Ovary (tissue), 9 donors: ENCODE measurements around the gene TSC22D4. TPM values are rescaled to one million over a fixed set of nuclear protein-coding genes. Genes with fewer than 3 reads are reported as not detected.

Experiments
- DNase-seq, 5 donors: peaks; one replicate each; pipeline ENCODE4 v3.0.0-alpha.2; 2019 to 2020
- H3K27ac ChIP-seq, 2 donors: fragments of 200-600 bp; one replicate each; pipeline versions ENCODE4 v1.5.1 to v1.8.0; 2019 to 2022
- H3K27me3 ChIP-seq: fragments of 200-600 bp; one replicate; pipeline ENCODE4 v1.8.0; 2022
- H3K36me3 ChIP-seq: fragments of 200-600 bp; sonication (generic); one replicate; pipeline ENCODE4 v1.5.1; 2019
- H3K4me1 ChIP-seq: one replicate; pipeline ENCODE4 v1.8.1; 2013; ENCODE audit warnings: mild to moderate bottlenecking, moderate library complexity; ENCODE audit not compliant: insufficient read depth
- H3K4me3 ChIP-seq: fragments of 200-600 bp; sonication (generic); one replicate; pipeline ENCODE4 v1.5.1; 2017
- H3K9me3 ChIP-seq, 2 donors: fragments of 200-600 bp in 1 of 2; sonication (generic) in 1 of 2; one replicate each; pipeline versions ENCODE4 v1.5.1 to v1.8.1; 2013 to 2019; ENCODE audit warnings: mild to moderate bottlenecking in 1 of 2, moderate library complexity in 1 of 2
- EP300 ChIP-seq: sonication (generic); formaldehyde crosslinking; IDR thresholded peaks from one replicate; pipeline ENCODE4 v1.6.1; 2017; ENCODE audit warnings: antibody characterized with exemption
- POLR2A ChIP-seq: fragments of 450-650 bp; IDR thresholded peaks from one replicate; pipeline ENCODE4 v1.6.1; 2017; ENCODE audit warnings: antibody characterized with exemption, mild to moderate bottlenecking, moderate library complexity
- WGBS, 3 donors: extraction: QIAGEN DNeasy Blood & Tissue Kit in 1 of 3; methylation state at CpG; one replicate each; pipeline versions ENCODE4 v1.1.5 to v1.1.7; 2013 to 2017; 5-methylcytosine and 5-hydroxymethylcytosine counted together
- intact Hi-C, 4 donors: fragments of 100-400 bp; cut with DNase I; formaldehyde crosslinking; loops; one replicate each; pipeline versions ENCODE4 v1.11.0 to v1.15.1; 2022 to 2023
- polyA plus RNA-seq, 2 donors: library from polyadenylated mRNA; stranded (reverse); fragments of 200-250 nt in 1 of 2; fragments of 350-450 nt in 1 of 2; fragmentation: Illumina TruSeq in 1 of 2; extraction: RNeasy Lipid Tissue Mini Kit (QIAGEN cat#74804) in 1 of 2; gene quantifications; one replicate each; pipeline ENCODE4 v1.2.3, GENCODE V29; 2013 to 2014
- total RNA-seq, 7 donors: library from RNA; depleted of rRNA in 2 of 7; stranded (reverse); fragments of >200 nt in 2 of 7; fragmentation: NEBNext Ultra II Directional in 3 of 7; extraction: Animal tissue kit (Norgen Biotek cat#: 25700) in 3 of 7; gene quantifications; one replicate each; pipeline versions ENCODE4 v1.1.0 to v1.2.4, GENCODE V29; 2016 to 2023
- TF ChIP-seq, protein P1 (sequence below), 3 donors: fragments of 450-650 bp in 2 of 3; fragments of 200-600 bp in 1 of 3; IDR thresholded peaks; one replicate each; pipeline versions ENCODE4 v1.5.1 to v1.8.0; 2016 to 2022; ENCODE audit warnings: antibody characterized with exemption in 3 of 3, mild to moderate bottlenecking in 1 of 3
- donor health status: DM: no; HTN: no; CAD: no; lungs with moderate emphysema.
- donor health status: DM: no; HTN: no; CAD: no.
- donor health status: Bipolar disorder and iron deficiency.
- donor health status: DM: yes; HTN: yes; CAD: no.
- donor health status: DM: no; HTN: no; CAD: no.
- donor health status: DM: yes; HTN: yes; CAD: no.

The TSC22D4 gene
- total and polyA plus RNA-seq, 9 donors, result 6.5 to 57.3 (median 40.4) TPM

DNA sequence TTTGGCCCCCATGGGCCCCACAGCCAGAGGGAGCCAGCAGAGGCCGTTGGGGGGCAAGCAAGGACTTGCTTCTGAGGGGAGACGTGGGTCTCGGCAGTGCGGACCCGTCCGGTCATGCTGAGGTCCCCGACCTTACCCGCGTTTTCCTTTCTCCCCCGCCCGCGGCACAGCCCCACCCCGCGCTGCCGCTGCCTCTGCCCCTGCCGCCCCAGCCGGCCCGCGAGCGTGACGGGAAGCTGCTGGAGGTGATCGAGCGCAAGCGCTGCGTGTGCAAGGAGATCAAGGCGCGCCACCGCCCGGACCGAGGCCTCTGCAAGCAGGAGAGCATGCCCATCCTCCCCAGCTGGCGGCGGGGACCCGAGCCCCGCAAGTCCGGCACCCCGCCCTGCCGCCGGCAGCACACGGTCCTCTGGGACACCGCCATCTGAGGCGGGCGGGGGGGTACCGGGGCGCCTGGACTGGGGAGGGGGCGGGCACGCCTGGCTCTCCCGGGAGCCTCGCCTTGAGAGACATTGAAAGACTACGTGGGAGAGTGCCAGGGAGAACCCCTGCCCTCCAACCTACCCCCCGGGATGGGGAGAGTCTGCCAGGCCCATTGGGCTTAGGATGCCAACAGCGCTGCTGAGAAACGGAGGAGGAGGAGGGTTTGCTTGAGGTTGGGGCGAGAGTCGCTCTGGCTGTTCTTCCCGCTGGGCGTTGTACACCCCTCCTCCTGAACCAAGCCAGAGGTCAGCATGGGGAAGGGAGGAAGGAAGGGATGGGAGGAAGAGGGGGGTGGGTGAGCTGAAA lies 14.7 kb upstream of the TSC22D4 start:
- no peaks in the 10 kb centered on the region for H3K27me3 ChIP-seq
- DNase-seq, result peak in 4 of 5 donors; percentile 55 to 76 (median 68)
- peaks cover 3% of the 10 kb centered on the region for H3K4me1 ChIP-seq
- H3K9me3 ChIP-seq, result no peaks in the 10 kb centered on the region
- H3K36me3 ChIP-seq, result no peaks in the 10 kb centered on the region
- peak overlapping the region in 1 of 2 donors; percentile 61 for H3K27ac ChIP-seq
- H3K4me3 ChIP-seq, result peak overlapping the region; percentile 32
- intact Hi-C loops, result no loop called here
- WGBS, 3 donors, result 9 to 12% (median 11%) methylated on average over 29 to 56 of the region's 56 CpGs
- TF ChIP-seq POLR2A (no peak), EP300 (no peak)
- TF ChIP-seq, protein P1, sequence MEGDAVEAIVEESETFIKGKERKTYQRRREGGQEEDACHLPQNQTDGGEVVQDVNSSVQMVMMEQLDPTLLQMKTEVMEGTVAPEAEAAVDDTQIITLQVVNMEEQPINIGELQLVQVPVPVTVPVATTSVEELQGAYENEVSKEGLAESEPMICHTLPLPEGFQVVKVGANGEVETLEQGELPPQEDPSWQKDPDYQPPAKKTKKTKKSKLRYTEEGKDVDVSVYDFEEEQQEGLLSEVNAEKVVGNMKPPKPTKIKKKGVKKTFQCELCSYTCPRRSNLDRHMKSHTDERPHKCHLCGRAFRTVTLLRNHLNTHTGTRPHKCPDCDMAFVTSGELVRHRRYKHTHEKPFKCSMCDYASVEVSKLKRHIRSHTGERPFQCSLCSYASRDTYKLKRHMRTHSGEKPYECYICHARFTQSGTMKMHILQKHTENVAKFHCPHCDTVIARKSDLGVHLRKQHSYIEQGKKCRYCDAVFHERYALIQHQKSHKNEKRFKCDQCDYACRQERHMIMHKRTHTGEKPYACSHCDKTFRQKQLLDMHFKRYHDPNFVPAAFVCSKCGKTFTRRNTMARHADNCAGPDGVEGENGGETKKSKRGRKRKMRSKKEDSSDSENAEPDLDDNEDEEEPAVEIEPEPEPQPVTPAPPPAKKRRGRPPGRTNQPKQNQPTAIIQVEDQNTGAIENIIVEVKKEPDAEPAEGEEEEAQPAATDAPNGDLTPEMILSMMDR (IDR thresholded peaks at IDR 0.05), result no peak

DNA sequence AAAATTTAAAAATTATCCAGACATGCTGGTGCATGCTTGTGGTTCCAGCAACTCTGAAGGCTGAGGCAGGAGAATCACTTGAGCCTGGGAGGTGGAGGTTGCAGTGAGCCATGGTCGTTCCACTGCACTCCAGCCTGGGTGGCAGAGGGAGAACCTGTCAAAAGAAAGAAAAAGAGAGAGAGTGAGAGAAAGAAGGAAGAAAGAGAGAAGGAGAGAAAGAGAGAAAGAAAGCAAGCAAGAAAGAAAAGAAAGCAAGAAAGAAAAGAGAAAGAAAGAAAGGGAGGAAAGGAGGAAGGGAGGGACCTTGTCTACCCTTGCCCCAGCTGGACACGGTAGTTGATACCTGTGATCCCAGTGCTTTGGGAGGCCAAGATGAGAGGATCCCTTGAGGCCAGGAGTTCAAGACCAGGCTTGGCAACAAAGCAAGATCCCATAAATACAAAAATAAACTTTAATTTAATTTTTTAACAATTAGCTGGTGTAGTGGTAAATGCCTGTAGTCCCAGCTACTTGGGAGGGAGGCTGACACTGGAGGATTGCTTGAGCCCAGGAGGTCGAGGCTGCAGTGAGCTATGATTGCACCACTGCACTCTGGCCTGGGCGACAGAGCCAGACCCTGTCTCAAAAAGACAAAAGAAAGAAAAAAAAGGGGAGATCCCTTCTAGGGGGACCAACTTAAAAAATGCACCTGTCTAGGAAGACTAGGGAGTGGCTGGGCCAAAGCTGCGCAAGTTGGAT lies 13.9 kb upstream of the TSC22D4 start:
- TF ChIP-seq EP300 (no peak), POLR2A (no peak)
- TF ChIP-seq, protein P1 (IDR thresholded peaks at IDR 0.05), result no peak
- Histone ChIP-seq H3K27me3 (no peaks in the 10 kb centered on the region), H3K4me1 (peaks cover 3% of the 10 kb centered on the region), H3K4me3 (peak overlapping the region; percentile 32), H3K9me3 (no peaks in the 10 kb centered on the region), H3K27ac (no peak overlapping the region), H3K36me3 (no peaks in the 10 kb centered on the region)
- intact Hi-C loops, result no loop called here
- DNase-seq, result no peak
- WGBS, 3 donors, result 87 to 91% (median 90%) methylated on average over 5 of the region's 5 CpGs

- intact Hi-C loops, result no loop called here
- Histone ChIP-seq H3K4me3 (no peak overlapping the region), H3K4me1 (peaks cover 3% of the 10 kb centered on the region), H3K27me3 (no peaks in the 10 kb centered on the region), H3K9me3 (no peaks in the 10 kb centered on the region), H3K27ac (no peak overlapping the region), H3K36me3 (no peaks in the 10 kb centered on the region)
- 92 to 97% (median 93%) methylated on average over 5 of the region's 5 CpGs for WGBS, 3 donors
- DNase-seq, result no peak
- TF ChIP-seq, protein P1 (IDR thresholded peaks at IDR 0.05), result no peak
- no peak for TF ChIP-seq POLR2A
- no peak for TF ChIP-seq EP300
These were observed 12.2 kb upstream of the TSC22D4 start for GRCh38 chr7:100491192-100491578.

DNA sequence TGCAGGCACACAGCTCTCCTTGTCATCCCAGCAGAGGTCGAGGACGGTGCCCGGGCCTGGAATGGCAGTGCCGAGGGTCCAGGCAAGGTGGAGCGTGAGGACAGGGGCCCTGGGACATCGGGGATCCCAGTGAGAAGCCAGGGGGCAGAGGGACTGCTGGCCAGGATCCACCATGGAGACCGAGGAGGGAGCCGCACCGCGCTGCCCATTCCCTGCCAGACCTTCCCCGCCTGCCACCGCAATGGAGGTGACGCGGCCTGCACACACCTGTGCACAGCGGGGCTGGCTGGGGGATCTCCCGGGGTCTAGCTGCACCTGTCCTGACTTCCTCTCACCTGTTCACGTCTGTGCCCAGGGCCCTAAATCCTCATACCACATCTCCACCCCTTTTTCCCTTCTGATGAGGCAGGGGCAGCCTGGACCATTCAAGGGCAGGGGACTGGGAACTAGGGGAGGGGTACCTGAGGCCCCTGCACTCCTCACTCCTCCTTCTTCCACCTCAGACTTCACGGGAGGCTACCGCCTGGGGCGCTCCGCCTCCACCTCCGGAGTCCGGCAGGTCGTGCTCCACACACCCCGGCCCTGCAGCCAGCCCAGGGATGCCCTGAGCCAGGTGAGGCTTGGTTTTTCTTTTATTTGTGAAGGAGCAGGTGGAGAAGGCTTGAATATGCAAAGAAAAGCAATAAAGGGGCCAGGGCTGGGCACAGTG lies 11.6 kb upstream of the TSC22D4 start:
- no peaks in the 10 kb centered on the region for H3K27me3 ChIP-seq
- no peaks in the 10 kb centered on the region for H3K36me3 ChIP-seq
- H3K27ac ChIP-seq, result no peak overlapping the region
- 87 to 91% (median 87%) methylated on average over 25 of the region's 25 CpGs for WGBS, 3 donors
- peak in 2 of 5 donors; percentile 31 for DNase-seq
- intact Hi-C loops, result no loop called here
- no peaks in the 10 kb centered on the region for H3K9me3 ChIP-seq
- no peak overlapping the region for H3K4me3 ChIP-seq
- TF ChIP-seq, protein P1 (IDR thresholded peaks at IDR 0.05), result no peak
- no peak for TF ChIP-seq POLR2A
- no peak for TF ChIP-seq EP300
- peaks cover 3% of the 10 kb centered on the region for H3K4me1 ChIP-seq
